Measurements from ENCODE around the gene SLC12A2. TPM values are rescaled to one million over a fixed set of nuclear protein-coding genes. Genes with fewer than 3 reads are reported as not detected.

Gene SLC12A2
- total RNA-seq, 1 donor from 2014 or later = 31.3 TPM

GRCh38 chr5:128158342-128158741 lies 74.8 kb downstream of the SLC12A2 start:
- no peaks in the 10 kb centered on the region for H3K27me3 Mint-ChIP-seq (ENCODE audit: low read depth)
- no peak for DNase-seq (ENCODE audit: low read depth, low spot score)
- H3K36me3 Mint-ChIP-seq (ENCODE audit: low read depth) = peaks cover 36% of the 10 kb centered on the region
- TF ChIP-seq, protein P1, sequence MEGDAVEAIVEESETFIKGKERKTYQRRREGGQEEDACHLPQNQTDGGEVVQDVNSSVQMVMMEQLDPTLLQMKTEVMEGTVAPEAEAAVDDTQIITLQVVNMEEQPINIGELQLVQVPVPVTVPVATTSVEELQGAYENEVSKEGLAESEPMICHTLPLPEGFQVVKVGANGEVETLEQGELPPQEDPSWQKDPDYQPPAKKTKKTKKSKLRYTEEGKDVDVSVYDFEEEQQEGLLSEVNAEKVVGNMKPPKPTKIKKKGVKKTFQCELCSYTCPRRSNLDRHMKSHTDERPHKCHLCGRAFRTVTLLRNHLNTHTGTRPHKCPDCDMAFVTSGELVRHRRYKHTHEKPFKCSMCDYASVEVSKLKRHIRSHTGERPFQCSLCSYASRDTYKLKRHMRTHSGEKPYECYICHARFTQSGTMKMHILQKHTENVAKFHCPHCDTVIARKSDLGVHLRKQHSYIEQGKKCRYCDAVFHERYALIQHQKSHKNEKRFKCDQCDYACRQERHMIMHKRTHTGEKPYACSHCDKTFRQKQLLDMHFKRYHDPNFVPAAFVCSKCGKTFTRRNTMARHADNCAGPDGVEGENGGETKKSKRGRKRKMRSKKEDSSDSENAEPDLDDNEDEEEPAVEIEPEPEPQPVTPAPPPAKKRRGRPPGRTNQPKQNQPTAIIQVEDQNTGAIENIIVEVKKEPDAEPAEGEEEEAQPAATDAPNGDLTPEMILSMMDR (conservative IDR thresholded peaks at IDR 0.05) = no peak
- no peaks in the 10 kb centered on the region for H3K4me1 Mint-ChIP-seq
- H3K4me3 Mint-ChIP-seq = no peak overlapping the region
- no peak overlapping the region for H3K27ac Mint-ChIP-seq (ENCODE audit: unreplicated experiment)
- H3K9me3 Mint-ChIP-seq = peaks cover 4% of the 10 kb centered on the region

GRCh38 chr5:128163991-128164390 lies 80.4 kb downstream of the SLC12A2 start:
- H3K27me3 Mint-ChIP-seq (ENCODE audit: low read depth) = no peaks in the 10 kb centered on the region
- H3K4me1 Mint-ChIP-seq = no peaks in the 10 kb centered on the region

GRCh38 chr5:128169401-128170017 lies 85.9 kb downstream of the SLC12A2 start:
- Mint-ChIP-seq H3K9me3 (no peaks in the 10 kb centered on the region), H3K27me3 (ENCODE audit: low read depth) (no peaks in the 10 kb centered on the region), H3K4me3 (no peak overlapping the region), H3K27ac (ENCODE audit: unreplicated experiment) (no peak overlapping the region), H3K4me1 (no peaks in the 10 kb centered on the region), H3K36me3 (ENCODE audit: low read depth) (peaks cover 6% of the 10 kb centered on the region)
- DNase-seq (ENCODE audit: low read depth, low spot score) = no peak
- TF ChIP-seq, protein P1 (conservative IDR thresholded peaks at IDR 0.05) = no peak

More at GRCh38 chr5:128163991-128164390, 80.4 kb downstream of the SLC12A2 start:
- H3K4me3 Mint-ChIP-seq = no peak overlapping the region
- peaks cover 3% of the 10 kb centered on the region for H3K9me3 Mint-ChIP-seq
- no peak overlapping the region for H3K27ac Mint-ChIP-seq (ENCODE audit: unreplicated experiment)
- TF ChIP-seq, protein P1 (conservative IDR thresholded peaks at IDR 0.05) = no peak
- no peak for DNase-seq (ENCODE audit: low read depth, low spot score)
- H3K36me3 Mint-ChIP-seq (ENCODE audit: low read depth) = peaks cover 29% of the 10 kb centered on the region

- H3K27ac Mint-ChIP-seq (ENCODE audit: unreplicated experiment) = no peak overlapping the region
- H3K4me1 Mint-ChIP-seq = no peaks in the 10 kb centered on the region
- H3K9me3 Mint-ChIP-seq = no peaks in the 10 kb centered on the region
- no peaks in the 10 kb centered on the region for H3K27me3 Mint-ChIP-seq (ENCODE audit: low read depth)
- TF ChIP-seq, protein P1 (conservative IDR thresholded peaks at IDR 0.05) = no peak
- H3K4me3 Mint-ChIP-seq = no peak overlapping the region
- peaks cover 4% of the 10 kb centered on the region for H3K36me3 Mint-ChIP-seq (ENCODE audit: low read depth)
- no peak for DNase-seq (ENCODE audit: low read depth, low spot score)
Observed at GRCh38 chr5:128172102-128172501, 88.5 kb downstream of the SLC12A2 start.

DNA sequence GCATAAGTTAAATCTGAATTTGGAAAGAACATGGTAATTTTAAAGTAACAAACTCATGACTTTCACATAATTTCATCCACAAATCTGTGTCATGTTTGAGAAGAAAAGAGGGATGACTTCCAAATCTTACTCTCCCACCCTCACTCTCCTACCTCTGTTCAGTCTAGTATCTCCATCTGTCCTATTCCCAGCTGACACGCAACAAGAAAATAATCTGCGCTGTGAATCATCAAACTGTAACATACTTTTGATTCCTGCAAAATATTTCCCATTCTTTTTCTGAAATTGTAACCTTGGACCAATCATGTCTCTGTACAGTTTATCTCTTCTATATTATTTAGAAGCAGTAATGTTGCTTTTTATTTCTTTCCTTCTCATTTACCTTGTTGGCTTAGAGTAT lies 91.4 kb downstream of the SLC12A2 start:
- Mint-ChIP-seq H3K27ac (ENCODE audit: unreplicated experiment) (no peak overlapping the region), H3K9me3 (no peaks in the 10 kb centered on the region), H3K36me3 (ENCODE audit: low read depth) (peaks cover 10% of the 10 kb centered on the region), H3K27me3 (ENCODE audit: low read depth) (no peaks in the 10 kb centered on the region), H3K4me1 (no peaks in the 10 kb centered on the region), H3K4me3 (no peak overlapping the region)
- DNase-seq (ENCODE audit: low read depth, low spot score) = no peak
- TF ChIP-seq, protein P1 (conservative IDR thresholded peaks at IDR 0.05) = no peak

Data from neural crest cell (in vitro differentiated cells).